ENCODE measurements around the gene ELP4. TPM values are rescaled to one million over a fixed set of nuclear protein-coding genes. Genes with fewer than 3 reads are reported as not detected.
"Not testable (repeated sequence)": the region's sequence is repeated elsewhere in the genome, so short reads cannot be mapped to it uniquely, and the experiment has no call there.

Gene ELP4
- total RNA-seq, 2 donors from 2014 or later: 21.5 to 23.0 TPM

- intact Hi-C loops (cut with DNase I): no loop called here
- Histone ChIP-seq H3K27ac (no peak overlapping the region), H3K27me3 (replicated peaks; ENCODE audit: insufficient read depth) (no peaks in the 10 kb centered on the region), H3K36me3 (no peaks in the 10 kb centered on the region), H3K4me3 (no peak overlapping the region), H3K4me1 (replicated peaks) (no peaks in the 10 kb centered on the region), H3K9me3 (no peaks in the 10 kb centered on the region)
- TF ChIP-seq CTCF (IDR thresholded peaks at IDR 0.05) (no peak), POLR2A (IDR thresholded peaks at IDR 0.05) (no peak), POLR2AphosphoS5 (IDR thresholded peaks at IDR 0.05) (no peak)
- WGBS: 73% methylated on average over 3 of the region's 3 CpGs
- no peak for DNase-seq (ENCODE audit: low spot score)
Measured at GRCh38 chr11:31720671-31721365, 211.3 kb downstream of the ELP4 start.

GRCh38 chr11:31722754-31723153 lies 213.2 kb downstream of the ELP4 start:
- Histone ChIP-seq H3K4me1 (replicated peaks) (no peaks in the 10 kb centered on the region), H3K27me3 (replicated peaks; ENCODE audit: insufficient read depth) (no peaks in the 10 kb centered on the region), H3K4me3 (no peak overlapping the region), H3K36me3 (no peaks in the 10 kb centered on the region), H3K27ac (no peak overlapping the region), H3K9me3 (no peaks in the 10 kb centered on the region)
- TF ChIP-seq CTCF (IDR thresholded peaks at IDR 0.05): no peak
- TF ChIP-seq POLR2A (IDR thresholded peaks at IDR 0.05): no peak
- no peak for TF ChIP-seq POLR2AphosphoS5 (IDR thresholded peaks at IDR 0.05)
- 90% methylated on average over 3 of the region's 3 CpGs for WGBS
- intact Hi-C loops (cut with DNase I): no loop called here
- no peak for DNase-seq (ENCODE audit: low spot score)

GRCh38 chr11:31725176-31725575 lies 215.6 kb downstream of the ELP4 start:
- no peaks in the 10 kb centered on the region for H3K9me3 ChIP-seq
- no peak overlapping the region for H3K27ac ChIP-seq
- intact Hi-C loops (cut with DNase I): no loop called here
- H3K4me3 ChIP-seq: no peak overlapping the region
- H3K4me1 ChIP-seq (replicated peaks): no peaks in the 10 kb centered on the region
- H3K36me3 ChIP-seq: no peaks in the 10 kb centered on the region
- DNase-seq (ENCODE audit: low spot score): no peak
- H3K27me3 ChIP-seq (replicated peaks; ENCODE audit: insufficient read depth): no peaks in the 10 kb centered on the region
- TF ChIP-seq CTCF (IDR thresholded peaks at IDR 0.05) (no peak), POLR2AphosphoS5 (IDR thresholded peaks at IDR 0.05) (no peak), POLR2A (IDR thresholded peaks at IDR 0.05) (no peak)

GRCh38 chr11:31728432-31728831 lies 218.9 kb downstream of the ELP4 start:
- Histone ChIP-seq H3K36me3 (no peaks in the 10 kb centered on the region), H3K4me3 (no peak overlapping the region), H3K27me3 (replicated peaks; ENCODE audit: insufficient read depth) (no peaks in the 10 kb centered on the region), H3K9me3 (no peaks in the 10 kb centered on the region), H3K27ac (no peak overlapping the region), H3K4me1 (replicated peaks) (no peaks in the 10 kb centered on the region)
- intact Hi-C loops (cut with DNase I): no loop called here
- TF ChIP-seq CTCF (IDR thresholded peaks at IDR 0.05): no peak
- TF ChIP-seq POLR2AphosphoS5 (IDR thresholded peaks at IDR 0.05): no peak
- TF ChIP-seq POLR2A (IDR thresholded peaks at IDR 0.05): no peak
- 30% methylated on average over 1 of the region's 1 CpG for WGBS
- no peak for DNase-seq (ENCODE audit: low spot score)

- 83% methylated on average over 1 of the region's 1 CpG for WGBS
- intact Hi-C loops (cut with DNase I): no loop called here
- H3K36me3 ChIP-seq: no peaks in the 10 kb centered on the region
- no peaks in the 10 kb centered on the region for H3K4me1 ChIP-seq (replicated peaks)
- no peak overlapping the region for H3K4me3 ChIP-seq
- H3K9me3 ChIP-seq: no peaks in the 10 kb centered on the region
- TF ChIP-seq POLR2AphosphoS5 (IDR thresholded peaks at IDR 0.05) (no peak), POLR2A (IDR thresholded peaks at IDR 0.05) (no peak), CTCF (IDR thresholded peaks at IDR 0.05) (no peak)
- no peak overlapping the region for H3K27ac ChIP-seq
- no peaks in the 10 kb centered on the region for H3K27me3 ChIP-seq (replicated peaks; ENCODE audit: insufficient read depth)
- DNase-seq (ENCODE audit: low spot score): no peak
Measured at GRCh38 chr11:31740131-31740530, 230.6 kb downstream of the ELP4 start.

GRCh38 chr11:31740731-31741368 lies 231.3 kb downstream of the ELP4 start:
- WGBS: over 99% methylated on average over 26 of the region's 26 CpGs
- DNase-seq (ENCODE audit: low spot score); H3K4me1 ChIP-seq (replicated peaks); H3K27me3 ChIP-seq (replicated peaks; ENCODE audit: insufficient read depth); H3K27ac ChIP-seq; H3K4me3 ChIP-seq; H3K36me3 ChIP-seq; H3K9me3 ChIP-seq; intact Hi-C loops (cut with DNase I): not testable (repeated sequence)
